DOHH2 (cell line): ENCODE data around the gene ULBP2.

Source experiments
- H3F3A ChIP-seq: fragments of 200-600 bp; sonication (generic), shearing (Covaris generic); 2 replicates; pipeline ENCODE4 v1.6.0; 2016; ENCODE audit warnings: antibody characterized with exemption, mild to moderate bottlenecking; ENCODE audit not compliant: control insufficient read depth, insufficient read depth
- H3K27ac ChIP-seq: fragments of 200-600 bp; sonication (generic); 2 replicates; pipeline ENCODE4 v1.5.1; 2014; ENCODE audit warnings: low read depth, mild to moderate bottlenecking, low read length, moderate library complexity
- H3K27me3 ChIP-seq: fragments of 200-600 bp; sonication (generic); 2 replicates; pipeline ENCODE4 v1.6.1; 2014; ENCODE audit warnings: mild to moderate bottlenecking, low read length, mixed read lengths; ENCODE audit not compliant: control insufficient read depth
- H3K36me3 ChIP-seq: fragments of 200-600 bp; sonication (generic); 2 replicates; pipeline ENCODE4 v1.6.1; 2014; ENCODE audit warnings: mild to moderate bottlenecking, low read length, moderate library complexity, mixed read lengths; ENCODE audit not compliant: control insufficient read depth
- H3K4me1 ChIP-seq: fragments of 200-600 bp; sonication (generic); 2 replicates; pipeline ENCODE4 v1.6.1; 2014; ENCODE audit warnings: mild to moderate bottlenecking, low read length, mixed read lengths; ENCODE audit not compliant: control insufficient read depth
- H3K4me2 ChIP-seq: fragments of 200-600 bp; sonication (generic); 2 replicates; pipeline ENCODE4 v1.6.0; 2014; ENCODE audit warnings: mild to moderate bottlenecking, low read length, moderate library complexity
- H3K4me3 ChIP-seq: fragments of 200-600 bp; sonication (generic); 2 replicates; pipeline ENCODE4 v1.5.1; 2014; ENCODE audit warnings: mild to moderate bottlenecking, low read length, mixed read lengths
- H3K79me2 ChIP-seq: fragments of 200-600 bp; sonication (generic); 2 replicates; pipeline ENCODE4 v1.6.1; 2014; ENCODE audit warnings: mild to moderate bottlenecking, low read length, mixed read lengths; ENCODE audit not compliant: control insufficient read depth
- H3K9me2 ChIP-seq: fragments of 200-600 bp; sonication (generic); replicated peaks from 2 replicates; pipeline ENCODE4 v1.6.1; 2014; ENCODE audit warnings: mild to moderate bottlenecking, low read length, mixed read lengths; ENCODE audit not compliant: control insufficient read depth
- H3K9me3 ChIP-seq: fragments of 200-600 bp; sonication (generic); 2 replicates; pipeline ENCODE4 v1.6.1; 2014; ENCODE audit warnings: antibody characterized with exemption, low read length, mixed read lengths; ENCODE audit not compliant: control insufficient read depth, insufficient read depth
- H4K20me1 ChIP-seq: fragments of 200-600 bp; sonication (generic); 2 replicates; pipeline ENCODE4 v1.6.0; 2014; ENCODE audit warnings: low read depth, mild to moderate bottlenecking, antibody characterized with exemption, low read length, moderate library complexity; ENCODE audit not compliant: control insufficient read depth, insufficient read depth
- EZH2phosphoT487 ChIP-seq: fragments of 200-600 bp; sonication (generic); IDR thresholded peaks from 2 replicates; pipeline ENCODE4 v1.6.1; 2017; ENCODE audit warnings: borderline replicate concordance, mild to moderate bottlenecking, antibody characterized with exemption, low read length, moderate library complexity, mixed read lengths
- TF ChIP-seq, protein P1 (sequence below): fragments of 200-600 bp; sonication (generic); IDR thresholded peaks from one replicate; pipeline ENCODE4 v1.5.1; 2014; ENCODE audit warnings: antibody characterized with exemption, mild to moderate bottlenecking, low read depth, low read length; ENCODE audit not compliant: poor library complexity, severe bottlenecking

The ULBP2 gene

GRCh38 chr6:149962461-149963211 is 20.8 kb downstream of the ULBP2 start:
- no peaks in the 10 kb centered on the region for H3K79me2 ChIP-seq
- TF ChIP-seq EZH2phosphoT487, result no peak
- TF ChIP-seq, protein P1, sequence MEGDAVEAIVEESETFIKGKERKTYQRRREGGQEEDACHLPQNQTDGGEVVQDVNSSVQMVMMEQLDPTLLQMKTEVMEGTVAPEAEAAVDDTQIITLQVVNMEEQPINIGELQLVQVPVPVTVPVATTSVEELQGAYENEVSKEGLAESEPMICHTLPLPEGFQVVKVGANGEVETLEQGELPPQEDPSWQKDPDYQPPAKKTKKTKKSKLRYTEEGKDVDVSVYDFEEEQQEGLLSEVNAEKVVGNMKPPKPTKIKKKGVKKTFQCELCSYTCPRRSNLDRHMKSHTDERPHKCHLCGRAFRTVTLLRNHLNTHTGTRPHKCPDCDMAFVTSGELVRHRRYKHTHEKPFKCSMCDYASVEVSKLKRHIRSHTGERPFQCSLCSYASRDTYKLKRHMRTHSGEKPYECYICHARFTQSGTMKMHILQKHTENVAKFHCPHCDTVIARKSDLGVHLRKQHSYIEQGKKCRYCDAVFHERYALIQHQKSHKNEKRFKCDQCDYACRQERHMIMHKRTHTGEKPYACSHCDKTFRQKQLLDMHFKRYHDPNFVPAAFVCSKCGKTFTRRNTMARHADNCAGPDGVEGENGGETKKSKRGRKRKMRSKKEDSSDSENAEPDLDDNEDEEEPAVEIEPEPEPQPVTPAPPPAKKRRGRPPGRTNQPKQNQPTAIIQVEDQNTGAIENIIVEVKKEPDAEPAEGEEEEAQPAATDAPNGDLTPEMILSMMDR, result no peak
- H3K4me3 ChIP-seq, result peak overlapping the region; percentile 61
- H4K20me1 ChIP-seq, result no peaks in the 10 kb centered on the region
- H3K9me3 ChIP-seq, result peaks cover 5% of the 10 kb centered on the region; the same call in 1 of the 2 replicates
- no peaks in the 10 kb centered on the region for H3K9me2 ChIP-seq
- 0 out of 2 replicates have a peak, but pooled peaks cover 4% of the 10 kb centered on the region for H3K4me1 ChIP-seq
- H3K36me3 ChIP-seq, result no peaks in the 10 kb centered on the region
- H3K27ac ChIP-seq, result no peak overlapping the region
- peak overlapping the region; percentile 52 for H3K4me2 ChIP-seq
- H3K27me3 ChIP-seq, result peaks cover 10% of the 10 kb centered on the region
- H3F3A ChIP-seq, result no peaks in the 10 kb centered on the region

- H3K9me2 ChIP-seq, result no peaks in the 10 kb centered on the region
- H3F3A ChIP-seq, result no peaks in the 10 kb centered on the region
- H3K4me2 ChIP-seq, result peak overlapping the region; percentile 52
- peak overlapping the region; percentile 61 for H3K4me3 ChIP-seq
- no peaks in the 10 kb centered on the region for H4K20me1 ChIP-seq
- TF ChIP-seq, protein P1, result no peak
- TF ChIP-seq EZH2phosphoT487, result no peak
- peaks cover 5% of the 10 kb centered on the region; the same call in 1 of the 2 replicates for H3K9me3 ChIP-seq
- H3K27ac ChIP-seq, result no peak overlapping the region
- H3K27me3 ChIP-seq, result peaks cover 7% of the 10 kb centered on the region
- H3K4me1 ChIP-seq, result 0 out of 2 replicates have a peak, but pooled peaks cover 4% of the 10 kb centered on the region
- no peaks in the 10 kb centered on the region for H3K79me2 ChIP-seq
- no peaks in the 10 kb centered on the region for H3K36me3 ChIP-seq
These were observed 21.3 kb downstream of the ULBP2 start for GRCh38 chr6:149963212-149963461.

DNA sequence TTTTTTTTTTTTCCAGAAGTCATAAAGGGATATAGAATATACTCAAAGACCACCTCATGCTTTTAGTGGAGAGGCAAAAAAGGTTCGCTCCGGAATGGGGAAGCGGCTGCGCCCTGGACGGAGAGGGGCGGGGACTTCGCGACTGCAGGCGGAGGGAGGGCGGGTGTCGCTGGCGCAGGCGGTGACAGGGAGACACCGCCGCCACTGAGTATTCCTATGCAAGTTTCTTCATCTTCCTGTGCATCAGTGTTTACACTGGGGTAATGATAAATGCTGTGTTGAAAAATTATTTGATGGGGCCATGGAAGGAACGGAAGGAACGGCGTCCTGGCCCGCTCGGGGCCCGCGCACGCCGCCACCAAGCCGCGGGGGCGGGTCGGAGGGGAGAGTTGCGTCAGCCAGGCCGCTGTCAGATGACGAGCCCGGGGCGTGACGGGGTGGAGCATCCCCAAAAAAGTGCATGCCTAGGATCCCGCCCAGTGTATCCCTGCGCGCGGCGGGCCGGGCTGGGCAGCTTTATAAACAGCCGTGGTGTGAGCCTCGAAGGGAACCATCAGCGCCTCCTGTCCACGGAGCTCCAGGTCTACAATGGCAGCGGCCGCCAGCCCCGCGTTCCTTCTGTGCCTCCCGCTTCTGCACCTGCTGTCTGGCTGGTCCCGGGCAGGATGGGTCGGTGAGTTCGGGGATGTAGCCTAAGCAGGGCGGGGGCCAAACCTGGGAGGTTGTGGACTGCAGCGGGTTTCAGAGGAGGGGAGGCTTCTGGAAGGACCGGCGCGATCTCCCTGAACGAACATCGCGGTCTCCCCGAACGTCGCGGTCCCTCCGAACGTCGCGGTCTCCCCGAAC is 21.9 kb downstream of the ULBP2 start, which contains the start of gene ULBP1:
TSS of gene ULBP1 (plus strand) at position 482 of the 846 bp plus-strand sequence. CDS start at position 589, 107 bp downstream.
- Histone ChIP-seq H3K4me2 (peak within 1 kb of the TSS; percentile 52), H3K4me1 (0 out of 2 replicates have a peak, but pooled peaks cover 4% of the 10 kb centered on the region), H3K36me3 (no peaks in the 10 kb centered on the region), H3K27me3 (peaks cover 7% of the 10 kb centered on the region), H3F3A (no peaks in the 10 kb centered on the region), H4K20me1 (no peaks in the 10 kb centered on the region), H3K9me3 (peaks cover 5% of the 10 kb centered on the region; the same call in 1 of the 2 replicates), H3K9me2 (no peaks in the 10 kb centered on the region), H3K79me2 (no peaks in the 10 kb centered on the region), H3K27ac (no peak within 1 kb of the TSS), H3K4me3 (peak within 1 kb of the TSS; percentile 61)
- no peak for TF ChIP-seq EZH2phosphoT487
- TF ChIP-seq, protein P1, result no peak
